Amygdala (tissue), 56 donors: ENCODE data around the gene SORCS2.

Experiments
- DNase-seq, 56 donors: peaks; one replicate each; lab custom pipeline; 2025; lab: John Stamatoyannopoulos, UW

The SORCS2 gene

GRCh38 chr4:7506572-7506971 lies 314.2 kb downstream of the SORCS2 start:
- no peak for DNase-seq

- no peak for DNase-seq
These were observed 315.0 kb downstream of the SORCS2 start for GRCh38 chr4:7507381-7507780.

DNA sequence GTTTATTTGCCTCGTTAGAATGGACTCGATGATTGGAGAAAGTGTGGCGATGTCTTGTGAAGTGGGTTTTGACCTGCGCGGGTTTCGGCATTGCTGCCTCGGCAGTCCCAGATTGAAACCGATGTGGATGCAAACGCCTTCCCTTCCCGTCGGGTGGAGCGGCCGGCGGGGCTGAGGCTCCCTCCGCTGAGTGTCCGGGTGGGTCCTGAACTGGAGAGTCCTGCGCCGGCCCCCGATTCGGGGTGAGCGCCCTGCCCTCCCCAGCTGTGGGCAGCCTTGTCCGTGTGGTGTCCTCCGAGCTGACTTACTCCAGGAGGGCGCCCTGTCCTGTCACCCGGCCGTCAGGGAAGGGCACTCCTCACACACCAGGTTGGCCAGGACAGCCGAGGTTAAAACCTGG lies 317.7 kb downstream of the SORCS2 start:
- no peak for DNase-seq

DNA sequence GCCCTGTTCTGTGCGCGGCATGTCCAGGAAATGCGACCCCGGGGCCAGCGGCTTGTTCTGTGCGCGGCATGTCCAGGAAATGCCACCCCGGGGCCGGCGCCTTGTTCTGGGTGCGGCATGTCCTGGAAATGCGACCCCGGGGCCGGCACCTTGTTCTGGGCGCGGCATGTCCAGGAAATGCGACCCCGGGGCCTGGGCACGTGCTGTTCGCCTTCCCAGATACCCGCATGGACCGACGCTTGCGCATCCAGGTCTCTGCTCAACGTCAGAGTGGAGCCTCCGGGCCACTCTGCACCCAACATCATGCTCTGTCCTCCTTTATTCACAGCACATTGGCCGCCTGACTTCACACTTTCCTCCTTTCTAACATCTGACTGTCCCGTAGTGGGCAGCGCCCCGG lies 318.2 kb downstream of the SORCS2 start:
- no peak for DNase-seq

- no peak for DNase-seq
These were observed 319.2 kb downstream of the SORCS2 start for GRCh38 chr4:7511525-7511924.

GRCh38 chr4:7512428-7512827 lies 320.1 kb downstream of the SORCS2 start:
- no peak for DNase-seq

- no peak for DNase-seq
These were observed 320.6 kb downstream of the SORCS2 start for GRCh38 chr4:7512946-7513345.

- peak in 6 of 56 donors; percentile 11 to 35 (median 18) for DNase-seq
These were observed 321.3 kb downstream of the SORCS2 start for GRCh38 chr4:7513671-7514070.

DNA sequence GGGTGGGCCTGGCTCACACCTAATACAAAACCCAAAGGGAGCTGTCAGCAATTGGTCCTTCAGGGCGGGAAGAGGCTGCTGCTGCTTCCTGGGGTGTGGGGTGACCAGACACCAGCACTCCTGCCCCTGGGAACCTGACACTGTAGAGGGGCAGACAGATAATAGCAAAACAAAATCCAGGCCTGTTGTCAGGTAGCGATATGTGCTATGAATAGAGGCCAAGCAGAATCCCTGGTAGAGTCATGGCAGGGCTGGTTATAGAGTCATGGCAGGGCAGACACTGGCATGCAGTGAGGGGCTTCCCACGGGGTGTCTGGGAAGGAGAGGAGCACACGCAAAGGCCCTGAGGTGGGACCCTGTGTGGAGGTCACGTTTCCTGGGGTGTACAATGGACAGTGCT lies 321.9 kb downstream of the SORCS2 start:
- no peak for DNase-seq

- no peak for DNase-seq
These were observed 322.5 kb downstream of the SORCS2 start for GRCh38 chr4:7514789-7515188.

DNA sequence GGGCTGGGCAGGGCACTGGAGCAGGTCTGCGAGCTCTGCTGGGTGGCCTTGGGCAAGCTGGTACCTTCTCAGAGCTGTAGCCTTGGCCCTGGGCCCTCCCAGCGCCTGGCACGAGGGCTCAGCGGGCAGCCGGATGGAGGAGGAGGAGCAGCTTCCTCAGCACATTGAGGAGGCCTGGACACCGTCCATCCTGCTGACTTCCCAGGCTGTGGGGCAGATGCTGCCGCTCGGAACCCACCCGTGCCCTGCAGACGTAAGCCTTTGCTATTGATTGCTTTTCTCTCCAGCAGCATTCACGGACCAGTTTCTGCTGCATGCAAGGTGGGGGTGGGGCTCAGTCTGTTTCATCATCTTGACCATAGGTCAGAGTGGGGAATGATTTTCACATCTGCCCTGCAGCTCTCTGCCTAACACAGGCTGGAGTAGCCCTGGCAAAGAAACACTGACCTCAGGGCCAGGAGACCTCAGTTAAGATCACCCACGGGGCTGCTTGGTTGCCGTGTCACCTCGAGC lies 323.1 kb downstream of the SORCS2 start:
- DNase-seq: peak in 1 of 56 donors; percentile 26

DNA sequence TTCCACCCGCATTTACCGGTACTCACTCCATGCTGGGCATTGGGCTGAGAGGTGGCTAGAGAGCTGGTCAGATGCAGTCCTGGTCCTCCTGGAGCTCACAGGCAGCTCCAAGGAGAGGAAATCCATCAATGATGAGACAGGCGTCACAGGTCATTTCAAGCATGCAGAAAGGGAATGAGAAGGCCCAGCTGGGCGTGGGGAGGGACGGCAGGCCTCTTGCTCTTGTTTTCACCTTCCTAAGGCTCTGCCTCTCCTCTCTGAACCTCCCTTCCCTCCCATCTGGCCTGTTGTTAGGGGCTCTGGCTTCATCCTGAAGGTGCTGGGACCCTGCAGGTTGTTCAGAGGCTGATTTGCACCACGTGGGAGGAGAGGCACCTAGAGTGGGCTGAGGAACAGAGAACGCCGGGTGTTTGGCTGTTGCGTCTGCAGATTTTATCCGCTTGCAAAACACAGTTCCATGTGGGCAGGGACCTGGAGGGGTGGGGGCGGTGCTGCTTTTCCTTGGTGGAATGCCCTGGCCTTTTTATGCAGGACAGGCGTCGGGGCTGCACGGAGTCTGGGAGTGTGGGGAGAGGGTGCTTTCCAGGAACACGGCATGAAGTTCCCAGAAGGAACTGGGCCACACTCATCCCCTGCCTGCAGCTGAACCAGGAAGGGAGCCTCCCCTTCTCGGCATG lies 323.9 kb downstream of the SORCS2 start:
- peak in 7 of 56 donors; percentile 3 to 40 (median 22) for DNase-seq

- no peak for DNase-seq
These were observed 324.4 kb downstream of the SORCS2 start for GRCh38 chr4:7516773-7517144.

GRCh38 chr4:7518871-7519637 lies 326.7 kb downstream of the SORCS2 start:
- peak in 5 of 56 donors; percentile 11 to 44 (median 38) for DNase-seq

GRCh38 chr4:7519638-7520376 lies 327.5 kb downstream of the SORCS2 start:
- DNase-seq: no peak

DNA sequence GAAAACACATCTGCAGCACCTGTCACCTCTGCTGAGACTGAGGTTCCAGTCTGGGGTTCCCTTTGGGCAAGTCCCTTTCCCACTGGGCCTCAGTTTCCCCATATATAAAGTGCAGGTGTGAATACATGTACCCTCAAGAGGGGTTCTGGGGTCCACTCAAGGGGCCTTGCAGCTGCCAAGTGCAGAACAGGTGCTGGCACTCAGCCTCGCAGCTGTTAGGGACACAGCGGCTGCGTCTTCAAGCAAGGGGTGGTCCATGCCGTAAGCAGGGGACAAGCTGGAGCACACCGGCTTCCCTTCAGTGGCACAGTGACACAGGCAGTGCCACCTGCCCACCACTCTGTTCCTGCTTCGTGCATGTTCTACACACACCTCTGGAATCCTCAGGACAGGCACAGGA lies 329.3 kb downstream of the SORCS2 start:
- DNase-seq: no peak

GRCh38 chr4:7522452-7523220 lies 330.3 kb downstream of the SORCS2 start:
- no peak for DNase-seq

DNA sequence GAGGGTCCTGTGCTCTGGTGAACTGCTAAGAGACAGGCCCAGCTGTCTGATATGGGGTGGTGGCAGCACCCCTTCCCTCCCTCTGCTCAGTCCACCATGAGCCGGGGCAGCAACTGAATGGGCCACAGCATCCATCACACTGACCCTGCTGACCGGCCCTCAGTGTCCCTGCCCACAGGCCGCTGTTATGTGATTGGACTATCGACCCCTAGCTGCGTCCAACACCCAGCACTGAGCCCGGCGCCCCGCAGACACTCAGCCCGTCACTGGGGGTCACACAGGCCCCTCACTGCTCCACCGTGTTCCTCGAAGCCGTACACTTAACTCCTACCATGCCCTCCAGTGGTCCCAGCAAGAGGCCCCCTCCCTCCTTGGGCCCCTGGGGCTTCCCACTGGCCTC lies 331.2 kb downstream of the SORCS2 start:
- DNase-seq: no peak

- no peak for DNase-seq
These were observed 331.8 kb downstream of the SORCS2 start for GRCh38 chr4:7524064-7524682.

DNA sequence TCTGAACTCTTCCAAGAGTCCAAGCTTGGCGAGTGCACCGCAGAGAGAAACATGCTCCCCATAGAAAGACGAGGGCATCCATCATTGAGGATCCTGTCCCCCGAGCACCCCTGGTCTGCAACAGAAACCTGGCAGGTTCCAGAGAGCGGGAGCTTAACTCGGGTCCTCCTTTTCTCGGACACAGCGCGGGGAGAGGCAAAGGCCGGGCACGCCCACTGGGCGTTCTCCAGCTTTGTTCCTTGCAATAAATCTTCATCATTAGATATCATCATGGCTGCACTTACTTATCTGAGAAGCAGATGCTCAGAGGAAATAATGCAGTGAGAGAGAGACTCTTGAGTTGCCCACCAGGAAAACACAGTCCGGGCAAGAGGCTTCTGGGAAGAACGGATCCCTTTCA lies 332.5 kb downstream of the SORCS2 start:
- no peak for DNase-seq
